ENCODE measurements around the gene NCF4.
A peak's percentile ranks its signal among the peaks of the same experiment; 100 is the strongest.

The NCF4 gene

DNA sequence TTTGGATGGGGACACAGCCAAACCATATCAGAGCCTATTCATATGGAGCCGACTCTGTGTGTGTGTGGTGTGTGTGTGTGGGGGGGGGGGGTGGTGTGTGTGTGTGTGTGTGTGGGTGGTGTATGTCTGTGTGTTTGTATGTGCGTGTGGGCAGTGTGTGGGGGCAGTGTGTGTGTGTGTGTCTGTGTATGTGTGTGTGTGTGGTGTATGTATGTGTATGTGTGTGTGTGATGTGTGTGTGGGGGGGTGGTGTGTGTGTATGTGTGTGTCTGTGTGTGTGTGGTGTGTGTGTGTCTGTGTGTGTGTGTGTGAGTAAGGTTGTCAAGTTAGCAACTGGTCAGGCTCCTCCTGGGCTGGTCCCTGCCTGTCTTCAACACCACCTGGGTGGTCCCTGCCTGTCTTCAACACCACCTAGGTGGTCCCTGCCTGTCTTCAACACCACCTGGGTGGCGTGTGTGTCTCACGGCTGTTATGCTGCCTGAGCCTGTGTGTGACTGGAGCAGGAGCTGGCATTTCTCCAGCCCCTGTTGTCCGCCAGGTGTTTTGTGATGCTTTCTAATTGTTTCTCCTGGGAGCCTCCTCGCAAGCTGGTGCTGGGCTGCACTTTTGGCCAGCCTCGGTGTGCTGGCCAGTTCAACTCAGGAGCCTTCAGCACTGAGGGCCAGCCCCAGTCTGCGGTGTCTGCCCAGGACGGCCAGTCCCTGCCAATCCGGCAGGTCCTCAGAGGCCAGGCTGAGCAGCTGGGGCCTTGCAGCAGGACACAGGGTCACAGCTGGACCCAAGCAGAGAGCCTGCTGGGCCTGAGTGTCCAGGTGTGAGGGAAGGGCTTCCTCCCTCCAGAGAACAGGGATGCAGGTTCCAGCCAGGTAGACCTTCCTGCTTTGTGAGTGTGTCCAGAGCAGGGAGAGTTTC is 22.4 kb upstream of the NCF4 start:
- peak; percentile 72 for DNase-seq

DNA sequence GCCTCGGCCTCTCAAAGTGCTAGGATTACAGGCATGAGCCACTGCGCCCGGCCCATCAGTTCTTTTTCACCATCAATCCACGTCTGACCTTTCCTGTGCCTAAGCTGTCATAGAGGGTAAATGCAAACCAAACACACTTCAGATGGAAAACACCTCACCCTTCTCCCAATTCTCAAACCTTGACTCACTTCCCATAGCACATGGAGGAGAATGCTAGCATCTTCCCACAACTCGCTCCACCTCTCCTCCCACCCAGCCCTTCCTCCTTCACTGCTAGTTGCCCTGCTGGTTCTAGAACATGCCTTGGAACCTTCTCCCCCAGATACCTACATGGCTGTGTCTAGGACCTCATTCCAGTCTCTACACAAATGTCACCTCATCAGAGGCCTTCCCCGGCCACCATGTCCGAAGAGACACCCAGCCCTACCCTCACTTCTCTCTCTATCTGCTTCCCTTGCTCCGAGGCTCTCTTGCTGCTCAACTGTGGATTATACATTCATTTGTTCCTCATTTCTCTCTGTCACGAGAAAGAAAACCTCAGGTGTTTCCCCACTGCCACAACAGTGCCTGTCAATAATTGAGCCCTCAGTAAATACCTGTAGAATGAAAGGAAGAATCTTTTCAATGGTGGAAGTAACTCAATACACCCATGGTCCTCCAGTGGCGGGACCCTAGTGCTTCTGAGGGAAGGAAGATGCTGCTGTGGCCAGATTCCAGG is 21.3 kb upstream of the NCF4 start:
- DNase-seq = no peak

DNA sequence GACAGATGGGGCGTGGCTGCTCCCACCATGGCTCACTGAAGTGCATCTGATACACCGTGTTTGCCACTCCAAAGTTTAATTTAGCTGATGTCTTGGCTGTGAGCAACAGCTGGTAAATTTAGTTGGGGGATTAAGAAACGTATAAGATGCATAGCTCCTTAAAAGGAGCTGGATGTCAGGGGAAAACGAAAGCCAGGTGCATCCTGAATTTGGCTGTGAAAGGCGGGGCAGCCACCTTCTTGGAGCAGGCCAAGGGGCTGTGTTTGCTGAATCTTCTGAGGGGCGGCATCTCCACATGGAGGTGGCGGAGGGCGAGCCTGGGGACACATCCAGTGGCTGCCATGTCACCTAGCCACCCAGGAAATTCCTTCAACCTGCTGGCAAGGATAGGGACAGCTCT is 20.7 kb upstream of the NCF4 start:
- no peak for DNase-seq

DNA sequence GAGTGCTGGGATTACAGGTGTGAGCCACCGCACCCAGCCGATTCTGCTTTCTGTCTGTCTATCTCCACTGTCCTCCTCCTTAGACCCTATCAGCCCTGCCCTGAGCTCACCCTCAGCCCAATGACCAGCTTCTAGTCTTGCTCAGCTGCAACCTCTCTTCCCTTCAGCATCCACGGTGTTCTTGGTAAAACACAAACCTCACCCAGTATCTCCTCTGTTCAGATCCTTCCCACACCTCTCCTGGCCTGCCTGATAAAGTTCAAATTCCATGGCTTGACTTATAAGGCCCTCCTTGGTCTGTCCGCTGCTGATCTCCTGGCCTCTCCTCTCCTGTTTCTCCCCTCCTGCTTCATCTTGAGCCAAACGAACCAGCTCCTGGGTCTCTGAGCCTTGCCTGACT is 14.5 kb upstream of the NCF4 start:
- DNase-seq = no peak

DNA sequence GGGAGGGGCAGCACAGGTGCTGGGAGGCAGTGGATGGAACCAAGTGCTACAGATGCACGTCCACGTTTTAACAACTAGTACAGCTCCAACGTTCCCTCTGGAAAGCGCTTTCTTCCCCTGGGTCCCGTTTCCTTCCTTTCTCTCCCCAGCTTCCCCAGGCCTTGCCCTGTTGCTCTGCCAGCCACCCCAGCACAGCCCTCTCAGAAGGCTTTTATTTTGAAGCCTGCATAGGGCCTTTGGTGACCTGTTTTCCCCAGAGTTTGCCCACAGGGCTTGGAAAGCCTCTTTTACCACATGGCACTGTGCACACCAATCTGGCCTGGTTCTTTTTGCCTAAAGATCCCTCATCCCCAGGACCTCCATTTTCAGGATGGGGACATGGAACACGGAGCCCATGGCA is 13.9 kb upstream of the NCF4 start:
- DNase-seq = no peak

DNA sequence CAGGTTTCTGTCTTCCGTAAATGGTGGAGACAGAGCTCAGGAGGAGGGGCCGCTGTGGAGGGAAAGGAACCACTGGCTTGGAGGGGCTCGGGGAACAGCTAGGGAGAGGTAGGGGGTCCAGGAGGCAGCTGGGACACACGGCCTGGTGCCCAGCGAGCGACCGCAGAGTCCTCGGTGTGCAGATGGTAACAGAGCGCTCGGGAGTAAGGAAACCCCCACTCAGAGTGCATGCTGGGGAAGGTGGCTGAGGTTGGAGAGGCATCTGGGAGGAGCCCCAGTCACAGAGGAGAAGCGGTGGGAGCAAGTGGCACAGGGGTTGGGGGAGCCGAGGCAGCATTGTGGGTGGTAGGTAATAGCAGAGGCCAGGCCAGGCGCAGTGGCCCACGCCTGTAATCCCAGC is 10.8 kb upstream of the NCF4 start:
- no peak for DNase-seq

DNA sequence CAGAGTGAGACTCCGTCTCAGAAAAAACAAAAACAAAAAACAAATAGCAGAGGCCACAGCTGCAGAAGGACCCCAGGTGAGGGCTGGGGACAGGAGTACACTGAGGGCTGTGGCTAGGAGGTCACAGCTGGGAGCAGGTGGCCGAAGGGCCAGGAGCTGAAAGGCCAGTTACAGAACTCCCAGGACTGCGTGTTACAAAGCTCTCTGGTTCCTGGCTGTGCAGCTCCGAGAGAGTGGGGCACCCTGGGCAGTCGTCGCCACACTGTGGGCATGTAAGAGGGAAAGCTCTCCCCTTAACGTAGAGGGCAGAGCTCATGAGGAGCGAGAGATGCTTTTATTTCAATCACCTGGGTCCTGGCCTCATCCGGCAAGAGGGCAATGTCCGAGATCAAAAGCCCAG is 10.1 kb upstream of the NCF4 start:
- DNase-seq = no peak

DNA sequence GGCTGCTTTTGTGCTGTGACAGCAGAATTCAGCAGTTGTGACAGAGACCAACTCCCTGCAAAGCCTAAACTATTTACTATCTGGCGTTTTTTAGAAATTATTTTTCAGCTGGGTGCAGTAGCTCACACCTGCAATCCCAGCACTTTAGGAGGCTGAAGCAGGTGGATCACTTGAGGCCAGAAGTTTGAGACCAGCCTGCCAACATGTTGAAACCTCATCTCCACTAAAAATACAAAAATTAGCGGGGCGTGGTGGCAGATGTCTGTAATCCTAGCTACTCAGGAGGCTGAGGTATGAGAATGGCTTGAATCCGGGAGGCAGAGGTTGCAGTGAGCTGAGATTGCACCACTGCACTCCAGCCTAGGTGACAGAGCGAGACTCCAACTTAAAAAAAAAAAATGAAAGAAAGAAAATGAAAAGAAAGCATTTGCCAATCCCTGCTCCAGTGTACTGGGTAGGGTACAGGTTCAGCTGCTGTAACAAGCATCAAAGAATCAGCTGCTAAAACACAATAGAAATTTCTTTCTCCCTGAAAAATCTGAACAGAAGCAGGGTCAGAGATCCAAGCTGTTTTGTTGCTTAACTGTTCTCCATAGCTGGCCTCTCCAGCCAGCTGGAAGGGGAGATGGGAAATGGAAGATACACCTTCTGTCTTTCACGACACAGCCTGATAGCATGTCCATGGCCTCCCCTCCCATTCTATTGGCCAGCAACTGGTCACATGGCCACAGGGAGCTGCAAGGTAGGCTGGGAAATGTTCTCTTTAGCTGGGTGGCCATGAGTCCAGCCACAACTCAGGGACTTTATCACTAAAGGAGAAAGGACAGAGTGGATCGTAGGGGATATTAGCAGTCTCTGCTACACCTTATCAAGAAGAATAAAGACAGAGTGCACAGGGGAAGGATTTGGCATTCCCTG is 8.5 kb upstream of the NCF4 start:
- peak; percentile 43 for DNase-seq

DNA sequence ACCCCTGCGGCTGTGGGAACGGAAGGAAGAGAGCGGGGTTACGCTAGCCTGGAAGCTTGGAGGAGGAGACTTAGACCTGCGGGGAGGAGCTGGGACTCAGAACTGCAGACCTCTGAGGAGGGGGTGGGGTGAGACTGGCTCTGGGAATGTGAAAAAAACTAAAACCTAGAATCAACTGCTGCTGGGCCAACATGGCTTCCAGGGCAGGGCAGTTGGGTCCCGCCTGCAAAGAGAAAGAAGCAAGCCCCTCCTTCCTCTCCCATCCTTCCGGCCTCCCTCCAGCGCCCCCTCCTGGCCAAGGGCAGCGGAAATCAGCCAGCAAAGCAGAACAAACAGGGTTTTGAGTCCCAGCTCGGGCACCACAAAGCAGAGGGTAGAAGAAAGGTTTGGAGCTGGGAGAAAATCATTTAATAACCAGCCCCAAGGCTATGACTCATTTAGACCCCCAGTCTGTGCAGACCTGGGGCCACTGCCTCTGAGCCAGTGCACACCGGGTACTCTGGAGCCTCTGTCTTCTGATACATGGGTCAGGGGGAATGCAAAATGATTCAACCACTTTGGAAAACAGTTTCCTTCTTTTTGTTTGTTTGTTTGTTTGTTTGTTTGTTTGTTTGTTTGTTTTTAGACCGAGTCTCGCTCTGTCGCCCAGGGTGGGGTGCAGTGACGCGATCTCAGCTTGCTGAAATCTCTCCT is 7.3 kb upstream of the NCF4 start:
- no peak for DNase-seq

DNA sequence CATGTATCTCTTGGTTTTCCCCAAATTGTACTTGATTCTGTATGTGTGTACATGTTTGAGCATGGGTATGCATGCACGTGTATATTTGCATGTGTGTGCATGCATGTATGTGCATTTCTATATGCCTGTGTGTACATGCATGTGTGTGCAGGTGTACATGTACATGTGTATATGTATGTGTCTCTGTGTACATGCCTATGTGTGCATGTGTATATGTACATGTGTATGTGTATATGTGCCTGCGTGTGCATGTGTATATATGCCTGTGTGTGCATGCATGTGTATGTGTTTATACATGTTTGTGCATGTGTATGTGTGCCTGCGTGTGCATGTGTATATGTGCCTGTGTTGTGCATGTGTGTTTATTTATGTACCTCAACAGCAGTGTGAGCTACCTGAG is 5.3 kb upstream of the NCF4 start:
- no peak for DNase-seq

DNA sequence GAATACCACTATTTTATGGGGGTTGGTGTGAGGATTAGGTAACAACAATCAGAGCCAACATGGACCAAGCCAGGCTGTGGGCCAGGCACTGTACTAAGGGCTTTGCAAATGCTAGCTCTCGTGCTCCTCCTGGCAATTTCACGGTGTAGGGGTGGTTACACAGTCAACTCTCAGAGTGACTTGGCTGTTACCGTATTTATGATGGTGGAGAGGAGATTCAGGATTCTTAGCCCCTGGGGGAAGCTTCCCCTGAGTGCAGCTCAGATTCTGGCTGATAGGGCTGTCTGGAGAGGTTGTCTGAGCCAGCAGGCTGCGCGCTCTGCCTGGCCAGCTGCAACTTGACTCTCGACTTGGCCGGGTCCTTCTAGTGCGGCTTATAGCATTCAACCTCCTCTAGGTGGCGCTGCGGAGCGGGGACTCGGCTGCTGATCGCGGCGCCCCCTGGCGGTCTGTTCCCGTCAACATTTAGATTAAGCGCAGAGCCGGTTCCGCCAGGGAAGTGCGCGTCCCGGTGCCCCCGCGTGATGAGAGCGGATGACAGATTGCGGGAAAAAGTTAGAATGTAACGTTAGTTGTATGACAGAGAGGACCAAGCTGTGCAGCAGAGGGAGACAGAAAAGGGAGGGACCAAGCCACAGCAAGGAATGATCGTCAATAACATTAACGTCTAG is 4.5 kb upstream of the NCF4 start:
- DNase-seq = peak; percentile 88

DNA sequence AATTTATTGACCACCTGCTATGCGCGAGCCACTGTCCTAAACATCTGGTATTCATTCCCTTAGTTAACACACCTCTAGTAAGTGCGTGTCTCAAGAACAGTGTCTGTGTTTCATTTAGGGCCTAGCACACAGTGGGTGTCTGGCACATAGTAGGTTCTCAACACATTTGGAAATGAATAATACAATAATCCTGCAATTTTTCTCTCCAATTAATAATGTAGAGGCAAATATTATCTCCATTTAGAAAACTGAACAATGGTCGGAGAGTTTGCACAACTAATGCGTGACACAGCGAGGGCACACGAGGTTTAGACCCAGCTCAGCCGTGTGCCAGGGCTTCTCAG is 4.0 kb upstream of the NCF4 start:
- no peak for DNase-seq

DNA sequence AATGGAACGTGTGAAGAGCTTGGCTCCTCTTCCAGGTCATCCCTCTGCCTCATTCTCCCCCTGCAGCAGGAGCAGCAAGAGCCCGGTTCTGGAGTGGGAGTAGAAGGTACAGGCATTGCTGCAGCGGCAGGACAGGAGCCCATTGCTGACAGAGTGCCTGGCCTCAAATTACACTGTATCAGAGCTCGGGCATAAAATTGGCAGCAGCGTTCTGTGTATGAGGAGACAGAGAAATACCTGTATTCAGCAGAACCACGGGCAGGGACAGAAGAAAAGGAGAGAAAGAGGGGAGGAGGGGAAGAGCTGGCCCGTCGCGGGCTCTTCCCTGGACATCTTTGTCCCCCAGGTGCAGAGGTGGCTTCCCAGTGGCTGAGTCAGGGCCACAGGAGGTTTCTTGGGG is 2.6 kb upstream of the NCF4 start:
- DNase-seq = no peak

DNA sequence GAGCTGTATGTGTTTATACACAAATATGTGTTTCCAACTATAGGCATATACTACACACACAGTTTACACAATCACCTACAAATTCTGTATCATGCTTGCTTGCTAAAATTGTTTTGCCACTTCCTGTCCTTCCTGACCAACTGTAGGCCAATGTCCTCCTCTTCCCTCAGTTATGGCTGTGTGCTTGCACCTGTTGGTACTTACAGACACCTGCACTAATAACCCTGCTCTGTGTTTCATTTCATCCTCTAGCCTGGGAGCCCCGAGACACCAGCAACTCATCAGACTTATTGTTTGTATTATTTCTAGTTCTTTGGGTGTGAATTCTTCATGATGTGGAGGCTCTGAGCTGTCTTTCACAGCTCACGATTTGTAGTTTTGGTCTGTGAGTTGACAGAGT is 1.8 kb upstream of the NCF4 start:
- DNase-seq = no peak

DNA sequence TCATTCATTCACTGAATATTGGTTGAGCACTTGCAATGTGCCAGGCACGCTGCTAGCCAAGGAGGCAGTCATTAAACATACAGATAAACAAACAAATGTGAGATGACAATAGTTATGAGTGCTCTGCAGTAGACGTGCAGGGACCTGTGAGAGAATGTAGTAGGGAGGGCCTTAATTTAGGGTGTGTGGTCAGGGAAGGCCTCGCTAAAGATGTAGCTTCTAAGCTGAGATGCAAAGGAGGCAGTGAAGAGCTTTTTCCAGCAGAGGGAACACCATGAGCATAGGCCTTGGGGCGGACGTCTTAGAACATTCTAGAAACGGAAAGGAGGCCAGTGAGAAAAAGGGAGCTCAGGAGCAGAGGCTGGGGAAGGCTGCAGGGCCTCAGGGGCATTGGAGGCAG is 789 bp upstream of the NCF4 start:
- no peak for DNase-seq

DNA sequence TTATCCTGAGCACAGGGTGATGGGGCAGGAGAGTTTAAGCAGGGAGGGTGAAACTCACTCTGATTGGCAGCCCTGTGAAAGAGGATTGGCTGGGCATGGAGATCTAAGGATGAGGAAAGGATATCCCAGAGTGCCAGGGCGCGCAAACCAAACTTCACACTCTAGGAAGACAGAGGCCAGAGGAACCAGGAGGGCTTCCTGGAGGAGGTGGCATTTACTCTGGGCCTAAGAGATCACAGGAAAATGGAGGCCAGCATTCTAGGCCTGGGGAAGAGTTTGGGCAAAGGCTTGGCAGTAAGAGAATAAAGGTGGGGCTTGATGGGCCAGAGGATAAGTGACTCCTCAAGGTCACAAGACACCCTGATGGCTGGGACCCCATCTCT is 377 bp upstream of the NCF4 start:
- DNase-seq = no peak

DNA sequence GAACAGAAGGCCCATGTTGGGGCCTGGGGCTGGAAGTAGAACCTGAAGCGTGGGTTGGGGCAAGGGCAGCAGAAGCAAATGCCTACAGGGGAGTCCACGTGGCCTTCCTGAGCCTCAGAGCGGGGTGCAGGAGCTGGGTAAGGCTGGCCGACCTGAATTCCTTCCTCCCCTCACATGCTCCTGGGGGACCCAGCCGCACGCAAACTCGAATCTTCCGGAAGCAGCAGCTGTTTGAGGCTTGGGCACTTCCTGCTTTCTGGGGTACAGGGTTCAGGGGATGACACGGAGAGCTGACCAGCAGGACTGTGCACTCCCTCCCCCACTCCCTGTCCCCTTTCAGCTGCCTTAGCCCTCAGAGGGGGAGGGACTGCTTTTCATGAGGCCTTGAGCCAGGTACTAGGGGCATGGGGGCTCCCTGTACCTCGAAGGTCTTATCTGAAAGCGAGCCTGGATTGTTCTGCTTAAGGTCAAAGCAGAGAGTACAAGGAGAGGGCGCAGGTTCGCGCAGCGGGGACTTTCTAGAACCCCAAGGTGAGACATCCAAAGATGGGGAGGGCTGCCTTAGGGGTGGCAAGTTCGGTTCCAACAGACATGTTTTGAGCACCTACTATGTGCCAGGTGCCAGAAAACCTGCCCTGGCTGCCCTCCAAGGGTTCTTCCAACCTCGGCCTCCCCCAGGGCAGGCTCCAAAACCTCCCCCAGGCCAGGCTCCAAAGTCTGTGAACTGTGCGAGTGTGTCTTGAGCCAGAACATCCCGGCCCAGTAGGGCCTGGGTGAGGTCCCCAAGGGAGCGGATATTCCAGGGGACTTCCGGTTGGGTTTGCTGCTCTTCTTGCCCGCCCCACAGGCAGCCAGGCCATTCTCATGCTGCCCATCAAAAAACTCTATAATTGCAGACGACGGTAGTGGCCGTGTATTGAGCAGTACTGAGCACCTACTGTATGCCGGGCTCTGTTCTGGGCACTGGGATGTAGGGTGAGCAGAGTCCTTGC is 1.7 kb downstream of the NCF4 start:
- DNase-seq = no peak

DNA sequence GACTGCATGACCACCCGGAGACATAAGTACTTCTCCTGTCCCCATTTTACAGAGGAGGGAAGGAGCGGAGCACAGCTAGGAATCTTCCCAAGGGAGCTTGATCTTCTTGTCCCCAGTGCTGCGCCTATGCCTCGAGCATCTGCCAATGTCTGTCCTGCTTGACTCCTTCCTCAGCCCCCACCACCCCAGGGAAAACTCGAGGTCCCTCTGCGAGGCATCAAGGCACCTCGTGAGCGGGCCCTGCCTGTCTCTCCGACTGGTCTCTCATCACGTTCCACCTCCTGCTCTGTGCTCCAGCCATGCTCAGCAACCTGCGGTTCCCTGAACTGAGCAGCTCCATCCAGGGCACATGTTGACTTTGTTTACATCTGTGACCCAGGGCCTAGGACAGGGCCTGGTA is 2.5 kb downstream of the NCF4 start:
- DNase-seq = no peak

DNA sequence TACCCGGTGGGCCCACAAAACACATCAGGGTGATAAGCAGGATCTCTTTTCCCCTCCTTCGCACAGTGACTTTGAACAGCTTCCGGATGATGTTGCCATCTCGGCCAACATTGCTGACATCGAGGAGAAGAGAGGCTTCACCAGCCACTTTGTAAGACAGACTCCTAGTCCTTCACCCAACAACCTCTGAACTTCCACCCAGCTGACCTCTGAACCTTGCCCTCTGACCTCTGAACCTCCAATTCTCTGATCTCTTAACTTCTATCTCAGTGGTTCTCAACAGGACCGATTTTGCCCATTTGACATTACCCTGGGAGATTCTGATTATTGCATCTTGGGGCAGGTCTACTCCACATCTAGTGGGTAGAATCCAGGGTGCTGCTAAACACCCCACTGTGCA is 3.2 kb downstream of the NCF4 start:
- no peak for DNase-seq

DNA sequence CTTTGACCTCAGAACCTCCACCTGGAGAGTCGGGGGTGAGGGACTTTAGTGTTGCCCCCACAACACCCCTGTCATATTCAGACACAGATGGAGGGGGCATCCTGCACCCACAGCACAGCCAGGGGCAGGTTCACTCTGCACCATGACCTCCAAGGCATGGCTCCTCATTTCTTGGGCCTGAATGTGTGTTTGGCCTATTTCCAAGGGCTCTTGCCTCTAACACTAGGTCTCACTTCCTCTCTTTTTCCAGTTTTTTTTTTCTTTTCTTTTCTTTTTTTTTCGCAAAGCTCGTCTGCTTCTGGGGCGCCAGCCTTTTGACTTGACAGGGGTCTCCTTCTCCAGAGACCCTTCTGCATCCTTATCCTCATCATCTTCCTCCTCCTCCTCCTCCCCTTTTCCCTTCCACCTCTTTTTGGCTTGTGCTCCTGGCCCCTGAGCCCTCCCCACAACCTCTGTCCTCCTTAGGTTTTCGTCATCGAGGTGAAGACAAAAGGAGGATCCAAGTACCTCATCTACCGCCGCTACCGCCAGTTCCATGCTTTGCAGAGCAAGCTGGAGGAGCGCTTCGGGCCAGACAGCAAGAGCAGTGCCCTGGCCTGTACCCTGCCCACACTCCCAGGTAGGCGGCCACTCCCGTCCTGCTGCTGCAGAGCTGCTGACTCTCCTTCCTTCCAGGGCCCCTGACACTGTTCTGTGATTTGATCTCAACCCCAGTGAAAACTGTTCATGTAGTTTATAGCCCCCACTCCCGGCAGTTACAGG is 3.8 kb downstream of the NCF4 start:
- DNase-seq = no peak
